ENCODE results near the gene SLC35F6.
"Not testable (repeated sequence)": the region's sequence is repeated elsewhere in the genome, so short reads cannot be mapped to it uniquely, and the experiment has no call there.

Gene SLC35F6

GRCh38 chr2:26784570-26785234 lies 20.6 kb downstream of the SLC35F6 start:
- DNase-seq (ENCODE audit: low spot score), result no peak

DNA sequence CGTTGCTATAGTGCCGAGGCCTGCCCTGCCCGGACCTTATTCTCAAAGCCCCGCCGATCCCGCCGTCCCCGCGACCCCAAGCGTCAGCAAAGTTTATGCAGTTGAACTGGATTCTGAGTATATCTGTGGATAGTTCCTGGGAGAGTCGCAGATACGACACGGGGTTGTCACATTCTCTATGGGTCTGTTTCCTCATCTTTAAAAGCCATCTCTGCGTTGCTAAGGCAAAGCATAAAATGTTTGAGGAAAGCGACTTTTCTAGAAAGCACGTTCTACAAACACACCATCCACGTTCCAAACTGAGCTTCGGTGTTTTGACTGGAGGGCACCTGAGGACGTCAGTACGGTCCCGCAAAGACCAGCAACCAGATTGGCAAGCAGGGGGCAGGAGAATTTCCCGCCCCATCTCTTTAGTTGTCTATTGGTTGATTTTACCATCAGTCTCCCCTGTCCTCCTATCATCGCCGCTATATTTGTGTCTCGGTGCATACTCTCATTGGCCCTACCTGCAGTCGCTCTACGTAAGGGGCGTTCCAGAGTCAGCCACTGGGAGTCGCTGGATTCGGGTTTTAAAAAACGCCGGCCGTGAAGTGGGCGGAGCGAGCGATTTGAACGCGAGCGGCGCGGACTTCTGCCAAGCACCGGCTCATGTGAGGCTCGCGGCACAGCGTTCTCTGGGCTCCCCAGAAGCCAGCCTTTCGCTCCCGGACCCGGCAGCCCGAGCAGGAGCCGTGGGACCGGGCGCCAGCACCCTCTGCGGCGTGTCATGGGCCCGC lies 21.5 kb downstream of the SLC35F6 start, which contains the start of gene CENPA:
Gene CENPA, plus strand, starts transcription at position 626 of the 776 bp plus-strand sequence. Its CDS starts 141 bp downstream, at position 767.
- DNase-seq (ENCODE audit: low spot score), result peak; percentile 99

DNA sequence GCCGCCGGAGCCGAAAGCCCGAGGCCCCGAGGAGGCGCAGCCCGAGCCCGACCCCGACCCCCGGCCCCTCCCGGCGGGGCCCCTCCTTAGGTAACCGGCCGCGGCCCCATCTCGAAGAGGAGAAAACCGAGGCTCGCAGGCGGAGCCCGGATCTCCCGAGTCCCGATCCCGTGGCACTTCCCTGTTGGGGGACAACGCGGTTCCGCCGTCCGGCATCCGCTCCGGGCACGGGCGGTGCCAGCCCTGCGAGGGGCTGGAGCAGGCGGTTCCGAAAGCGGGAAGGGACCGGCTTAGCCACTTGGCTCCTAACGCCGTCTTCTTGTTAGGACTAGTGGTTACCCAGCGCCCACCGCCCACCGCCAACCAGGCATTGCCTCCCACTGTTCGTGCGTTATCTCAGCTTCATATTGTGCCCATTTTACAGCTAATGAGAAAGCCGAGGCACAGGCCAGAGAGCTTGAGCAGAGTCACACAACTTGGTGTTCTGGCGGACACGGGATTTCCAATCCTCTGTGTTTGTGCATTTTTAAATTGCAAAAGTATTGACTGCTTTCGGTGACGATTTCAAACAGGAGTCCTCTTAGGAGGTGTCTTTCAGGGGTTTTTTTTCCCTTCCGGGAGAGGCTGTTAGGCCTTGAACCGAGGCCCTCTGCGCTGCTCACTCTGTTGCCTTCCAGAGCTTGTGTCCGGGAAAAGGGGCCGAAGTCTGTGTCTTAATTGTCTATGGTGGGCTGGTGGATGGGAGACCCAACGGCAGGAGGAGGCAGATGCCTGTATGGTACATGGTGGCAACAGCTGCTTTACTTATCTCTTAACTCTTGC lies 22.3 kb downstream of the SLC35F6 start:
- DNase-seq (ENCODE audit: low spot score), result peak; percentile 53

DNA sequence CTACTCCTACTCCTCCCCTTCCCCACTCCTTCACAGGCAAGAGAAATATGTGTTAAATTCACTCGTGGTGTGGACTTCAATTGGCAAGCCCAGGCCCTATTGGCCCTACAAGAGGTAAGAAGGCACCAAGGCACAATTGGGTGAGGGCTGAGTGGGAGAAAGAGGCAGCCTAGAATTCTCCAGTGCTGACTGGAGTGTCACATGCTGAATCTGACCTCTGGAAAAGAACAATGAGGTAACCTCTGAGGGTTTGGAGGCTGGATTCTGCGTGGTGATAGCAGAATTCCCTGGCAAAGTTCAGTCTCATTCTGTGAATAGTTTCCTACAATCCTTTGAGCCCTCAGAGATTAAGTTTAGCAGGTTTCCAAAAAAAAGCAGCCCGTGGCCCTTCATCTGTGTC lies 28.6 kb downstream of the SLC35F6 start:
- DNase-seq (ENCODE audit: low spot score), result no peak

- no peak for DNase-seq (ENCODE audit: low spot score)
Observed at GRCh38 chr2:26793518-26793917, 29.4 kb downstream of the SLC35F6 start.

GRCh38 chr2:26795135-26795534 lies 31.1 kb downstream of the SLC35F6 start:
- not testable (repeated sequence) for DNase-seq (ENCODE audit: low spot score)

- no peak for DNase-seq (ENCODE audit: low spot score)
Observed at GRCh38 chr2:26801328-26801727, 37.2 kb downstream of the SLC35F6 start.

DNA sequence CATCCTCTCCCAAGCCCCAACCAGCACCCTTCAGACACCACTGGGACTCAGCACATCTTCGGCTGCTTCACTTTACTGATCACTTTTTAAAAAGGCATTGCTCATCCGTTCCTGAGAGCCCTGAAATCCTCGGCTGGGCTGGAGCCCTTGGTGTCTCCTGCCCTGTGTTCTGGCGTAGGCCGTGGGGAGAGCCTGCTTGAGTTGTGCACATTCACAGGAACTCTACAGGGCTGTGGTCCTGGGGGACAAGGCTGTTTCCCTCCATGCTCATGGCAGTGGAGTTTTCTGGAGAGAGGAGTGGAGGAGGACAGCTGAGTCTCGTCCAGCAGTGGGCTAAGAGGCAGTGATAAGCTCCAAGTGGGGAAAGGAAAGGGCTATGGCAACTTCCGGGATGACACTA lies 37.7 kb downstream of the SLC35F6 start:
- DNase-seq (ENCODE audit: low spot score), result no peak

GRCh38 chr2:26805241-26805676 lies 41.2 kb downstream of the SLC35F6 start:
- peak; percentile 60 for DNase-seq (ENCODE audit: low spot score)

DNA sequence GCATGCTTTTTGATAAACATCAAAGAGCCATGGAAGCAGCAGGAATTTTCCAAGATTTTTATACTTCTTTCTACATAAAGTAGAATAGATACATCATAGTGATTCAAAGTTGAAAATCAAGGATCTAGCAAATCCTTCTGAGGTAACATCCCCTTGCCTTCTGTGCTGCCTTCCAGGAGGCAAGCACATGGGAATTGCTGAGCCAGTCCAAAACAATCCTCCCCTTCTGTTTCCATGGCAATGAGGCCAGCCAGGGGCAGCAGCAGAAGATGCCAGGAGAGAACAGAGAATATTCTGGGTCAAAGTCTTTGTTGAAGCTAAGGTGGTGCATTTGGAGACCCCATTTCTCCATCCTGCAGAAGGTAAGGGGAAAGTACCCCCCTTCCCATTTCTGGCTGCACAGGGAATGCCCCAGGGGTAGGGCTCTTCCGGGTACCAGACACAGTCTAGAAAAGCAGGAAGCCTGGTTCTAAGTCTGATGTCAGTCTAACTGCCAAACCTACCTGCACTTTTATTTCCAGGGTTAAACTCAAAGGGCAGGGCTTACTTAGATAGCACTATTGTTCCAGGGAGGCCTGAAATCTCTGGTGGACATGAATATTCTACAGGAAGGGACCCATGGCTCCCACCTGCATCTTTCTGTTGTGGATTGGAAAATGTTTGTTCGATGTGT lies 43.8 kb downstream of the SLC35F6 start:
- peak; percentile 40 for DNase-seq (ENCODE audit: low spot score)

GRCh38 chr2:26809211-26809610 lies 45.1 kb downstream of the SLC35F6 start:
- DNase-seq (ENCODE audit: low spot score), result no peak

- DNase-seq (ENCODE audit: low spot score), result no peak
Observed at GRCh38 chr2:26809876-26810577, 45.9 kb downstream of the SLC35F6 start.

DNA sequence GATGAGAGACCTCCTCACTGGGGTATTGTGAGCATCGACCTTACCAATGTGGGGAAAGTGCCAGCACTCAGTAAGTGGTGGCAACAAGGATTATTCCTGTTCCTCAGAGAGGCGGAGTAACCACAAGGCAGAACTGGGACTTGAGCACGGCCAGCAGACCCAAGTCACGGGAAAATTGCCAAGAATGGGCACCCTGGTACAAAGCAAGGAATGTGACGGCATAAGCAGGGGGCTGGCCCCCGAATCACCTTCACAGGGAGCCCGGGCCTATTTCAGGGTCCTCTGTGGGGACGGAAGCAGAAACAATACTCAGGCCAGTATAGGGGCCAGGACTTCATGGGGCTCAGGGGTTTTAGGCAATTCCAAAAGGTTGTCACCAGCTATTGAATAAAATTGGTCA lies 47.2 kb downstream of the SLC35F6 start:
- DNase-seq (ENCODE audit: low spot score), result no peak

DNA sequence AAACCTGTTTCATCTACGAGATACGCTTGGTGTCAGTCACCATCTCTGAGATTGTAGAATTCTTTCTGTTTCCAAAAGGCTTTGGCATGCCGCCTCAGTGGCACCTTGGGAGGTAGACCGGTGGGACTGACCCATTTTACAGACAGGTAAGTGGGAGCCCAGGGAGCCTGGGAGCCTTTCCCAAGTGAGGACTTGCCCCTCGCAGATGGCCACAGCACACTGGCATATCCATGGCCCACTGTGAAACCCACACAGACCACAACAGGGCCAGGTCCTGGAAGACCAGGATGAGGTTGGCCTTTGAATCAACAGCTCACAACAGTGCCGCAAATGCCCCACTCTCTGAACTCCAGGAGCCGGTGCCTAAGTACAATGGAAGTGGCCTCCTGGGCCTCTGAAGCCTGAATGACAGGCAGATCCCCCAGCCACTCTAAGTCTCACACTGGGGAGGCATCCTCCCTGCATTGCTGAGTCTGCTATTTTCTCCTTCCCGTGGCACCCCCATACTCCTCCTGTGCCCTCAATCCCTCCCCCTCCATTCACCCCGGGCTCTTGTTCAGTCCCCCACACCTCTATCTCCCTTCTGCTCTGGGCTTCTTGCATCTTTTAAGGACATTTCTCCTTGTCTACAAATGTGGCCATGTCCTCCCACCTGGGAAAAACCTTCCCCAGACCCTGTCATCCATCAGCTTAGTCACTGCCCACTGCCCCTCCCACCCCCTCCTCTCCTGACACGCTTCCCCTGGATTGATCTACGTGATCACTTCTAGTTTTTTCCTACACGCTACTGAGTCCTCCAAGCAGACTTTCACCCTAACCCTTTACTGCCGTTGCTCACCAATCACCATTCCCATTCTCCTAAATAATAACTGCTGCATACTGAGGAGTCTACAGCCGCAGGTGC lies 48.0 kb downstream of the SLC35F6 start:
- no peak for DNase-seq (ENCODE audit: low spot score)

DNA sequence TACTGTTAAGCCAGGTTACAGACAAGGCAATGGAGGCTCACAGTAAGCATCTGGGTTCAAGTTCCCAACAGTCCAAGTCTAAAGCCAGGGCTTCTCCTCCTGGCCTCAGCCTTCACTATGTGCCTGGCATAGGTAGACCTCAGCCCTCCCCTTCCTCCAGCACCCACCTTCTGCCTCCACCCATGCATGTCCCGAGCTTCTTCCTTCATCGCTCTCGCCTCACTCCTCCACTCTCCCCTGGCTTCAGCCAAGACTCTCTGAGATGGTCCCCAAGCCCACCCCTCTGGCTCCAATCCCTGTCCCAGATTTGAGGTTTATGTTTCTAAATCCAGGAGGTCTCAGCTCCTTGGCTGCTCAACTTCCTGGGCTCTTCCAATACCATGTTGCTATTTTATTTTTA lies 48.6 kb downstream of the SLC35F6 start:
- DNase-seq (ENCODE audit: low spot score), result no peak

DNA sequence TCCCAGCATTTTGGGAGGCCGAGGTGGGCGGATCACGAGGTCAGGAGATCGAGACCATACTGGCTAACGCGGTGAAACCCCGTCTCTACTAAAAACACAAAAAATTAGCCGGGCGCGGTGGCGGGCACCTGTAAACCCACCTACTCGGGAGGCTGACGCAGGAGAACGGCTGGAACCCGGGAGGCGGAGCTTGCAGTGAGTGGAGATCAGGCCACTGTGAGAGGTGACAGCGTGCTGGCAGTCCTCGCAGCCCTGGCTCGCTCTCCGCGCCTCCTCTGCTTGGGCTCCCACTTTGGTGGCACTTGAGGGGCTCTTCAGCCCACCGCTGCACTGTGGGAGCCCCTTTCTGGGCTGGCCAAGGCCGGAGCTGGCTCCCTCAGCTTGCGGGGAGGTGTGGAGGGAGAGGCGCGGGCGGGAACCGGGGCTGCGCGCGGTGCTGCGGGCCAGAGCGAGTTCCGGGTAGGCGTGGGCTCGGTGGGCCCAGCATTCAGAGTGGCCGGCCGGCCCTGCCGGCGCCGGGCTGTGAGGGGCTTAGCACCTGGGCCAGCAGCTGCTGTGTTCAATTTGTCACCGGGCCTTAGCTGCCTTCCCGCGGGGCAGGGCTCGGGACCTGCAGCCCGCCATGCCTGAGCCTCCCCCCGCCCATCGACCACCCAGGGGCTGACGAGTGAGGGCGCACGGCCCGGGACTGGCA lies 50.1 kb downstream of the SLC35F6 start:
- DNase-seq (ENCODE audit: low spot score), result not testable (repeated sequence)

GRCh38 chr2:26816893-26817292 lies 52.8 kb downstream of the SLC35F6 start:
- no peak for DNase-seq (ENCODE audit: low spot score)

DNA sequence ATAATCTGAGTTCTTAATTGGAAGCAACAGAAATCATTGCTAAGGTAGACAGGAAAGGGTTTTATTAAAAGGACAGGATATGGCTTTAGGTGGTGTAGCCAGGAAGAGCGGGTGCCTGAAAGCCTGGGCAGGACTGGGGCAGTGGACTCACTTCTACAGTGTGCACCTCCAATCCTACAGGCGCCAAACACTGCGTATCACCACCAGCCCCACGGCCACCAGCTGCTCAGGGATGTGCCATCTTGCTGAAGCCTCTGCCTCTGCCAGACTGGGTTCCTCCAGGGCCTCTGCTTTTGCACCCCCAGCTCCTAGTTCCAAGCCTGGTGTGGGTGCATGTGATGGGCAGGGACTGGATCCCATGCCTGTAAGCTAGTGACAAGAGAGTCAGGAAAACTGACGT lies 54.2 kb downstream of the SLC35F6 start:
- no peak for DNase-seq (ENCODE audit: low spot score)

GRCh38 chr2:26818972-26819371 lies 54.9 kb downstream of the SLC35F6 start:
- no peak for DNase-seq (ENCODE audit: low spot score)

DNA sequence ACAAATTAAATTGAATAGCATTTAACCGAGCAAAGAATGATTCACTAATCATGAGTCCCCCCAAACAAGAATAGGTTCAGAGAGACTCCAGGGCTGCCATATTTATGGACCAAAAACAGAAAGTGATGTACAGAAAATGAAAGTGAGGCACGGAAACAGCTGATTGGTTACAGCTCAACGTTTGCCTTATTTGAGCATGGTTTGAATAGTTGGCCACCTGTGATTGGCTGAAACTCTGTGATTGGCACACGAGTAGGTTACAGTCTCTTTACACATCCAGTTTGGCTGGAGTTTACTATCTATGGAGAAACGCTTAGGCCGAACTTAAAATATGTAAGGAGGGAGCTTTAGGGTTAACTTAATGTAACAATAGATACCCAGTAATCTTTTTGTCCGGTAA lies 56.8 kb downstream of the SLC35F6 start:
- DNase-seq (ENCODE audit: low spot score), result no peak

Data from AG20443 (cell line).